GM19452 (cell line): ENCODE measurements around the gene VWF.

Source experiments
- ATAC-seq: cut with Tn5 transposase; IDR thresholded peaks from one replicate; pipeline ENCODE4 v1.9.1; 2021; ENCODE audit not compliant: unreplicated experiment

Gene VWF

GRCh38 chr12:5997260-5997659 is 127.2 kb downstream of the VWF start:
- no peak for ATAC-seq

- ATAC-seq, result no peak
These were observed 128.0 kb downstream of the VWF start for GRCh38 chr12:5996459-5996858.

DNA sequence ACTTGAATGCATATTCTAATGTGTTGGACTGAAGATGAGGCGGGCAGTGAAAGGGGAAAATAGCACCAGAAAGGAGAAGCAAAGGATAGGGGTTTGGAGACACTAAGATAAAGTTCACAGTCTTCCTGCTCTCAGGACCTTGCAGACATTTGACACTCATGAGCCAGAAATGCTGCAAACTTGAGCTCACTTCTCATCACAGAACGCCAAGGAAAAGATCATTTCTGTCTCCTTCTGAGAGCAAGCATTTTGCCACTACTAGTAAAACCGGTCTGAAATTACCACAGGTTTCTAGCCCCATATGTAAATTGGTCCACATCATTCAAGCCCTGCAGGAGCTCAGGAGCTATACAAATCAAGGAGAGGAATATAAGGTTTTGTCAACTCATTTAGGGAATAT is 134.8 kb downstream of the VWF start:
- ATAC-seq, result no peak

GRCh38 chr12:5988659-5989116 is 135.8 kb downstream of the VWF start:
- no peak for ATAC-seq

GRCh38 chr12:5988088-5988487 is 136.4 kb downstream of the VWF start:
- ATAC-seq, result no peak

- ATAC-seq, result no peak
These were observed 136.9 kb downstream of the VWF start for GRCh38 chr12:5987573-5987972.

DNA sequence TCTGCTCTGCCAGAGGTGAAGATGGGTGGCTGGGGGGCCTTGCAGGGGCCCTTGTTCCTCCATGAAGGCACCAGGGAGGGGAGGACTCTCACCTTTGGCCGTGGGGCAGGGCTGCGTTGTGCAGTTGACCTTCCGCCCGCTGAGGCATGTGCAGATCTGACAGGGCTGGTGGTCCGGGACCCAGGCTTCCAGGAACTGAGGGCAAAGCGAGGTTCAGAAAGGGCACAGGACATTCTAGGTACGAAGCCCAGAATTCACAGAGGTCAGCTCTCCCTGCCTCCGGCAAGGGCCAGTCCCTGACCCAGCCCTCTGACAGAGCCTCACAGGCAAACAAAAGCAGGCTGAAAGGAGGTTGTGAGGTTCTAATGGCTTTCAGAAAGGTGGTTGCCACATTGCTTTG is 139.0 kb downstream of the VWF start:
- ATAC-seq, result no peak

DNA sequence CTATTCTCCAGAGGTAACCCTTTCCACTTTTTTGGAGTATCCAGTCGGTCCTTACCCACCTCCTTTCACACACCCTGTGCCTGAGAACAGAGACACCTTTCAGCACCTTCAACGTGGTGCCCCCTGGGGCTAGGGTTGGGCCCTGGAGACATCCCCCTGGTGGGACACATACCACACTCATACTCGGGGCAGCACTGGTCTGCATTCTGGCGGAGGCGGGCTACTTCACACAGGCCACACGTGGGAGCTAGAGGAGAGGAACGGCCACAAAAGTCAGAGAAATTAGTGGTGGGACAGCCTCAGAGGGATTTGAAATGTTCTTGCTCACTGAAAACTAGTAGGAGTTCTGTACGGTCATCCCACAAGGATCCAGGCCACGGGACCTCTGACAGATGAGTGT is 139.6 kb downstream of the VWF start:
- ATAC-seq, result no peak

GRCh38 chr12:5982106-5982505 is 142.4 kb downstream of the VWF start:
- ATAC-seq, result no peak

GRCh38 chr12:5977556-5977955 is 146.9 kb downstream of the VWF start:
- no peak for ATAC-seq

GRCh38 chr12:5976711-5977110 is 147.8 kb downstream of the VWF start:
- no peak for ATAC-seq

- ATAC-seq, result no peak
These were observed 148.3 kb downstream of the VWF start for GRCh38 chr12:5976196-5976595.

- ATAC-seq, result no peak
These were observed 150.9 kb downstream of the VWF start for GRCh38 chr12:5973461-5974115.

DNA sequence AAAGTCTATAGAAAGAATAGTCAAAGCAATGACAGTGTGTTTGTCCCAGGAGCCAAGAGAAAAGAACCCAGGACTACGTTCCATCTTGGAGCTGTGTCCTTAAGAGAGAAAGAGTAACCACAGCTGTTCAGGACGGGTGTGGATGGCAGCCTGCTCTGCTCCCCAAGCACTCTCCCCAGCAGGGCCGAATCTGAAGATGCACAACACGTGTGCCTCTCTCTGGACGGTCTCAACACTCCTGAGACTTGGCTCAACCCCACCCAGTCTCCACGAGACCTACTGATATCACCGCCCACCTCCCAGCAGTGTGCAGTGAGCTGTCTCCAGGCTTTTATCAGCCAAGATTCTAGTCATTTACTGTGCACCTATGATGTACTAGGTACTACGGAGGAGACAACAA is 152.1 kb downstream of the VWF start:
- ATAC-seq, result no peak

DNA sequence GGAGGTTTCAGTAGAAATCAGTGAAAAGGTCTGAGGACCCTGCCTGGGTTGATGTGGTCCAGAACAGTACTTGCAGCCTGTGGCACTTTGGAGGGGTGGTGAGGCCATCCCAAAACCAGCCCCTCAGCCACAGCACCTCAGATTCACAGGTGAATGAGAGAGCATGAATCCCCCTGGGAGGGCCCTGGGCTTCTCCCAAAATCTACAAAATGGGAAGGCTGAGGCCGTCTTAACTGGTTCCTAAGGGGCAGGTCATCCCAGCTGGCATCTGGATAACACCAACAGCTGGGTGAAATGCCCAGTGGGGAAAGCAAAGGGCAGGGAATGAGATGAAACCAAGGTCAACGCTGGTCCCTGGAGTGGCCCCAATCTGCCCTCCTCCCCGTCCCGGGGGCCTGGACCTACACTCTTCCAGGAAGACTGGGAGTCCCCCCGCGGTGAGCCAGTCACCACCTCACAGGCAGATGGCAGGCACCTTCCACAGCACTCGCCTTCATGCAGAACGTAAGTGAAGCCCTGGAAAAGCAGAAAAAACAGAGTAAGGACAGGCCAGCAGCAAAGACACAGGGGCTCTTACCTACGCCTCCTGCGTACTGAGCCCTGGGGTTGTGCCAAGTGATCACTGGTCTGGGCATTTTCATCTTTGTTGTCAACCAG is 153.1 kb downstream of the VWF start:
- ATAC-seq, result no peak

GRCh38 chr12:5969974-5970690 is 154.3 kb downstream of the VWF start:
- no peak for ATAC-seq

GRCh38 chr12:5969156-5969973 is 155.1 kb downstream of the VWF start:
- no peak for ATAC-seq

DNA sequence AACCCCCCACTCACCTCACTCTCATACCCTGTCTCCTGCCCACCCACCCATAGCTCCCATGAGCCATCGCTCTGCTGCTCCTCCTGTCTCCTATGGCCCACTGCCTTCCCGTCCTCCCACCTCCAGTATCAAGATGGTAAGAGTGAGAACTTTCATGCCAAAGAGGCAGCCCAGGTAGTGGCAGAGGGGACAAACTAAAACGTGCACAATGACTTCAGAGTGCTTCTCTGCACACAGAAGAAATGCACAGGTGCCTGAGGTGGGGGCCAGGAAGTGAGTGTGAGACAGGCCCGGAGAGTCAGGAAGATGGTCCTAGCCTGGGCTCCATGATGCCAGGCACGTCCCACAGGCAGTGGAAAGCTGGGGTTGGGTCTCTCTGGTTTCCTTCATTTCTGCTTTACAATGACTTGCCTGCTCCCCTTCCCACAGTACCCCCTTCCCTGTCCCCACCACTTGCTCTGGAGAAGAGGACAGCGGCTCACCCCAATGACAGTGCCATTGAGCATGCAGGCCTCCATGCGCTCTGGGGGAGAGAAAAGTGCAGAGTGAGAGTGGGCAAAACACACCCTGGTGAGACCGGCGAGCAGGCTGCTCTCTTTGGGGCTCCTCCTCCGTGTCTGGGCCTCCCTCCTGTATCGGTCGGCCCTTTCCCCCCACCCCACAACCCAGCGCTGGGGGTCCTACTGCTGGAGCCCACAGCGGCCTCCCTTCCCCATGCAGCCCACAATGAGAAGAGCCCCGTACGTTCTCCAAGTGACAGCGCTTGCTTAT is 156.6 kb downstream of the VWF start:
- no peak for ATAC-seq

GRCh38 chr12:5966486-5967095 is 157.9 kb downstream of the VWF start:
- no peak for ATAC-seq

GRCh38 chr12:5965950-5966383 is 158.5 kb downstream of the VWF start:
- no peak for ATAC-seq
